GM12892 (cell line): ENCODE results near the gene GLTP.

Source experiments
- DNase-seq: peaks from one replicate; pipeline ENCODE4 v3.0.0; 2011; ENCODE audit not compliant: insufficient read length
- FAIRE-seq: peaks from 2 replicates; lab custom pipeline; 2011; peaks lifted over from hg19 to GRCh38; lab: Jason Lieb, UNC
- POLR2A ChIP-seq: IDR thresholded peaks from 2 replicates; pipeline ENCODE4 v1.6.1; 2011; ENCODE audit warnings: low read depth, low read length, control low read depth
- POLR2AphosphoS5 ChIP-seq: IDR thresholded peaks from 2 replicates; pipeline ENCODE4 v1.6.1; 2011; ENCODE audit warnings: low read depth, low read length, control low read depth
- TAF1 ChIP-seq: IDR thresholded peaks from 2 replicates; pipeline ENCODE4 v1.6.1; 2011; ENCODE audit warnings: low read depth, mild to moderate bottlenecking, control low read depth, low read length, borderline replicate concordance

GLTP gene

GRCh38 chr12:109822416-109822815 lies 57.9 kb downstream of the GLTP start:
- FAIRE-seq: no peak
- TF ChIP-seq POLR2AphosphoS5 (no peak), POLR2A (no peak), TAF1 (no peak)
- DNase-seq: no peak

GRCh38 chr12:109821968-109822367 lies 58.4 kb downstream of the GLTP start:
- TF ChIP-seq TAF1: no peak
- TF ChIP-seq POLR2A: no peak
- TF ChIP-seq POLR2AphosphoS5: no peak
- FAIRE-seq (no peak), DNase-seq (no peak)

- FAIRE-seq: no peak
- no peak for DNase-seq
These were observed 59.4 kb downstream of the GLTP start for GRCh38 chr12:109820816-109821381.

GRCh38 chr12:109818905-109819500 lies 61.3 kb downstream of the GLTP start:
- DNase-seq (no peak), FAIRE-seq (no peak)
- TF ChIP-seq POLR2A: no peak
- no peak for TF ChIP-seq POLR2AphosphoS5
- TF ChIP-seq TAF1: no peak

More at GRCh38 chr12:109820816-109821381, 59.4 kb downstream of the GLTP start:
- TF ChIP-seq TAF1 (no peak), POLR2AphosphoS5 (no peak), POLR2A (no peak)

GRCh38 chr12:109818253-109818652 lies 62.1 kb downstream of the GLTP start:
- no peak for FAIRE-seq
- no peak for TF ChIP-seq POLR2AphosphoS5
- TF ChIP-seq POLR2A: no peak
- TF ChIP-seq TAF1: no peak
- no peak for DNase-seq

GRCh38 chr12:109817627-109818231 lies 62.6 kb downstream of the GLTP start:
- no peak for DNase-seq
- TF ChIP-seq POLR2A (no peak), POLR2AphosphoS5 (no peak), TAF1 (no peak)
- FAIRE-seq: no peak

- TF ChIP-seq TAF1 (no peak), POLR2A (no peak), POLR2AphosphoS5 (no peak)
- DNase-seq: no peak
- no peak for FAIRE-seq
These were observed 63.5 kb downstream of the GLTP start for GRCh38 chr12:109816870-109817269.

GRCh38 chr12:109815757-109816617 lies 64.4 kb downstream of the GLTP start:
- no peak for TF ChIP-seq TAF1
- TF ChIP-seq POLR2A: no peak
- TF ChIP-seq POLR2AphosphoS5: no peak
- DNase-seq: no peak
- FAIRE-seq: no peak

- FAIRE-seq: no peak
- no peak for TF ChIP-seq POLR2AphosphoS5
- TF ChIP-seq TAF1: no peak
- no peak for TF ChIP-seq POLR2A
- no peak for DNase-seq
These were observed 65.1 kb downstream of the GLTP start for GRCh38 chr12:109815225-109815624.

GRCh38 chr12:109814600-109815150 lies 65.7 kb downstream of the GLTP start:
- no peak for TF ChIP-seq POLR2A
- TF ChIP-seq TAF1: no peak
- no peak for TF ChIP-seq POLR2AphosphoS5
- no peak for DNase-seq
- no peak for FAIRE-seq
